ENCODE measurements around the gene GPC1.

GPC1 gene

DNA sequence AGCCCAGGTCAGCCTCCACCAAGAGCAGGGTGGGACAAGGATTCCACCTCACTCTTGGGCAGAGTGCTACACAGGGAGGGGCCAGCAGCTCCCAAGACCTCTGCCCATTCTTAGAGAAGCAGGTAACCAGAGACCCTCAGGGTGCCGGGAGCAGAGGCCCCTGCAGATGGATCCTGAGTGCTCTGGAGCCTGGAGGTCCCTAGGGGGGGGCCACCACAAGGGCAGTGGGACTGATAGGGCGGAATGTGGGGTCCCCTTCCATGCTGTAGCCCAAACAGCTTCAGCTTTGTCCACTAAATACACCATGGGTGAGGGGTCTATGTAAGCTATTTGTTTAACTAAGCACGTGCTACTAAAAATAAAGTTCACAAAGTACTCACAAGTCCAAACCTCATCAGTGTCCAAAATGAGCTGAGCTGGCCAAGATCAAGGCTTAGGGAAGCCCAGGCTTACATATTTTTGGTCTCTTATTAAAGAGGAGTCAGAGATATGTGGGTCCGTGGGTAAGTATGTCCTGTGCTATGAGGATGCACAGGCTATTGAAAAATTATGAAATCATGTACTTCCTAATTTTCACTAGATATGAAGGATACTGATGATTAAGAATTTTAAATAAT, 21.5 kb upstream of the GPC1 start:
- DNase-seq, result no peak

DNA sequence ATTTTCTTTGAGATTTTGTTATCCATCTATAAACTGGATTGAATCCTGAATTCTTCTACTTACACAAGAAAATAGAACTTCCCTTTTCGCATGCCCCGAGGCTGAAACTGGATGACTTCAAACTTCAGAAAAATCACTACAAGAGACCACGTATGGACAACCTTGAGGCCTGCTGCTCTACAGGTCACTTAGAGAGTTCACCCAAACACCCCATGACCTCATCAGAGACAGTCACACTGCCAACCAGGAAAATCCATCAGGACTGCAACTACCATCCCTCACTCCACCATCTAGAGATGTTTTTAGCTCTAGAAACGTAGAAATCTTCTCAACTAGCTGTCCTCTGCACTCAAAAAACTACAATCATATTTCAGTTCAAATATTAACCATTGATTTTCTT, 18.6 kb upstream of the GPC1 start:
- no peak for DNase-seq

DNA sequence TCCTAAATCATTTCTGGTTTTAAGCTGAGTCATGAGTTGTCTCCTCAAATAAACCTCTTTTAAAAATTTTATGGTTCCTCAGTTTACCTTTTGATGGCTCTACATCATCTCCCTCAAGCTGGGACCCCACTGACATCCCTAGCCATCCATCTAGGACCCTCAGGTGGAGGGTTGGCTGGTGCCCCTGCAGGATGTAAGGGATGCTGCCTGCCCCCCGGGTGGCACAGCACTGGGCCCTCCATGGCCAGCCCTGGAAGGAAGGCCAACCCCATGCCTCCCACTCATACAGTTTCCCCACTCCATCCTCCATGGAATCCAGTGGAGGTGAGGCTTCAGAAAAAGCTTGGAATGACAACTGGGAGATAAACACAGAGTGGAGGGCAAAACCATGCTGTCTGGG, 17.2 kb upstream of the GPC1 start:
- DNase-seq, result no peak

DNA sequence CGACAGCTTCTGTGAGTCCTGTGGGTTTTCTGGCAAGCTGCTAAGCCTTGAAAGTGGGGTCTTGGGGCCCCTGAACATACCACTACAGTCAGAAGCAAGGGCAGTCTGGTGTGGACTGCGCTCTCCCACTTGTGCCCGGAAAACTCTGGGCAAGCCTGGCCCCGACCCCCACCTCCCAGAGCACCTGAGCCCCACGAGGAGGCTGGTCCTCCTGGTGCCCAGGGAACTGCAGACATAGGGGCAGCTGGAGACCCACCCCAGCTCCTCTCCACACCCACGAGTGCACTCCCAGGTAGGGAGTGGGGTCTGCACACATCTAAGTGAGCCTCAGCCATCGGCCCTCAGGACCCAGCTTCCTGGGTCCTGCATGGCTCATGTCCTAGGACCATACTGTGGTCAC, 16.2 kb upstream of the GPC1 start:
- DNase-seq, result no peak

DNA sequence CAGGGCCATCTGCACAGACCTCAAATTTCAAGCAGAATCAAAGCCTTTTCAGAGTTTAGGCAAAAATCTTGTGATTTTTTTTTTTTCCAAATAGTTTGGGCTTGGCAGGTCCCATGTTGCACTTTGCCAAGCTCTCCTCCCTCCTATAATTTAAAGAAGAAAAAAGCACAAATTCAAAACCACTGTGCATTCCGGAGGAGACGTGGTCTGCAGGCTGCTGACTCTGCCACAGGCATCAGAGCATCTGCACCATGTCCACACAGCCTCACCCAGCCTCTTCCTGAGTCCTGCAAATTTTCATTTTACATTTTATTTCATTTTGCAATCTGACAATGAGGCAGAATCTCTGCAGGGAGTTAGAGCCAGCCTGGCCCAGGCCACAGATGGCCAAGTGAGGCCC, 15.7 kb upstream of the GPC1 start:
- DNase-seq, result no peak

DNA sequence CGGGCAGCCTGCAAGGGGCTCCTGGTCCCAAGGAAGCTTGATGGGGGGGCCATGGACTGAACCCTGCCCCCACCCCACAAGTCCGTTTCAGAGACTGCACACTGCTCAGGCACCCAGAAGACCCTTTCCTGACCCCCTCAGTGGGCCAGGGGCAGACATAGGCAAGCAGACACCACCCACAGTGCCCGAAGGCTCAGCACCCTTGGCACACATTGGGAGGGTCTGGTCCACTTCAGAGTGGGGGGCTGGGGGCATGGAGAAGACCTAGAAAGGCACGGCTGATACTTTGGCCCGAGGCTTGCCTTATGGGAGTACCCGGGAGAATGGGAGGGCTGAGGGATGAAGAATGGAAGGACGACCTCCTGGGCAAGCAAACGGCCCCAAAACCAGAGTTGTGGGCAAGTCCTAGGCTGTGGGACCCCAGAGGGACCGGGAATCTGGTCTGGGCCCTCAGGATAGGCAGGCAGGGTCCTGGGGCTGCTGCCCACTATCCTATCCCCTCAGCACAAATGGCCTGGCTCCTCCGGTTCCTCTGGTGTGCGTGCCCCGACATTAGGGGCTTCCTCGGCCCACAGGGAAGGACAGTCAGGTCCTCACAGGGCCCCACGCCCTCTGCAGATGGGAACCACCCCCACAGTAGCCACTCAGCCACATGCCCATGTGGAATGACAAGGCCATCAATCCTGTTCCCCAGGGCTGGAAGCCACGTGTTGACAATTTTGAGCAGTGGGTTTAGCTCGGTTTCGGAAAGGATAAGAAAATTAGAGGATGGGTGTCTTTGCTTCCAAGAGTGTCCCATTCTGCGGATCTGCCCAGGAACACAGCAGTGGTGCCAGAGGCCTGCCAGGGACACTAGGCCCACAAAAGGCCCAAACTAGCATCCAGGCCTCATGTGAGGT, 15.0 kb upstream of the GPC1 start:
- DNase-seq, result no peak

DNA sequence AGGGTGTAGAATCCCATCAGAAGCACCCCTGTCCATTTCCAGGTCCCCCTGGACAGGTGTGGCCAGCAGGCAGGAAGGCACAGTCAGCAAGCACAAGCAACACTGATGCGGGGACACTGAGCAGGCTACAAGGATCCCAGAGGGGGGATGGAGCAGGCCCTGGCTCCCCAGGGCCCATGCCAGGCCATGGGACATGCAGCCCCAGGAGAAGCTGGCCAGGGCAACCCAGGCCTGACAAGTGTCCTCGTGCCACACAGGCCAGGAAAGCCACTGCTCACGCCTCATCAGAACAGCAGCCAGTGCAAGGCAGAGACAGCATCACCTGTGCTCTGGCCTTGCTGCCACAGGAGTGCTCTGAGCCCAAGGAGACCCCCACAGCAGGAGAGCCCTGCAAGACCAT, 14.1 kb upstream of the GPC1 start:
- DNase-seq, result no peak

DNA sequence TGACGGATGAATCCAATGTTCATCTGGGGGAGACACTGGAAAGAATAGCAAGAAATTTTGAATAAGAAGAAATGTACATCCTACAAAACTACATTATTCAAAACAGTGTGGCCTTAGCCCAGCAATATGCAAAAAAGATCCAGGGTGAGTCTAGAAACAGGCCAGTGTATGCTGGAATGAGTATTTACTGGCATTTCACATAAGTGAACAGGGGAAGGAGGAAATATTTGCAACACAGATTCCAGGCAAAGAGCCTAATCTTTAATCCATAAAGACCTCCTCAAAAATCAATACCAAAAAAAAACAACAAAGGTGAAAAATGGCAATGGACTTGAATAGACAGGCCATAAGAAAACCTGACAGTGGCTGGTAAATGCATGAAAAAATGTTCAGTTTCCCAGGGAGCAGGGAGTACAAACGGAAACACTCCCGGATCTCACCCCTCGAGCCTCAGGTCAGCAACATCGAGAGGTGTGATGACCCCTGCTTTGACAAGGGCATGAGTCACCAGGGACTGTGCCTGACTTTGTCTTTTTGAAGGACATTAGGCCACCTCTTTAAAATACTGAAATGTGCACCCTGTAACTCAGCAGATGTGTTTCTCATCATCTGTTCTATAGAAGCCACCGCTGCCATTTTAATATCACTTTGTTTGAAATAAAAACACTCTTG, 12.7 kb upstream of the GPC1 start:
- no peak for DNase-seq

DNA sequence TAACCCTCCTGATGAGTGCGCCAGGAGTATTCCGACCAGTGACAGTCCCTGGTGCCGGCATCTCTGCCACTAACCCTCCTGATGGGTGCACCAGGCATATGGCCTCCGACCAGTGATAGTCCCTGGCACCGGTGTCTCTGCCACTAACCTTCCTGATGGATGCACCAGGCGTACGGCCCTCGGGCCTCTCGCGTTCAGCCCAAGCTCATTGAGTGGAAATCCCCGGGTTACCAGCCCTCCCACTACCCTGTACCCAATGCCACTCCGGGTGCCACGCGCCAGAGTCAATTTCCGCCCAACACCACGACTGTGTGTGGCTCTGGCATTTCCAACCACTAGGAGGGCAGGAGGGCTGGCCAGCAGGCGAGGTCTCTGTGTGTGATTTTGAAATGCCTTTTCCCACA, 11.7 kb upstream of the GPC1 start:
- DNase-seq, result no peak

DNA sequence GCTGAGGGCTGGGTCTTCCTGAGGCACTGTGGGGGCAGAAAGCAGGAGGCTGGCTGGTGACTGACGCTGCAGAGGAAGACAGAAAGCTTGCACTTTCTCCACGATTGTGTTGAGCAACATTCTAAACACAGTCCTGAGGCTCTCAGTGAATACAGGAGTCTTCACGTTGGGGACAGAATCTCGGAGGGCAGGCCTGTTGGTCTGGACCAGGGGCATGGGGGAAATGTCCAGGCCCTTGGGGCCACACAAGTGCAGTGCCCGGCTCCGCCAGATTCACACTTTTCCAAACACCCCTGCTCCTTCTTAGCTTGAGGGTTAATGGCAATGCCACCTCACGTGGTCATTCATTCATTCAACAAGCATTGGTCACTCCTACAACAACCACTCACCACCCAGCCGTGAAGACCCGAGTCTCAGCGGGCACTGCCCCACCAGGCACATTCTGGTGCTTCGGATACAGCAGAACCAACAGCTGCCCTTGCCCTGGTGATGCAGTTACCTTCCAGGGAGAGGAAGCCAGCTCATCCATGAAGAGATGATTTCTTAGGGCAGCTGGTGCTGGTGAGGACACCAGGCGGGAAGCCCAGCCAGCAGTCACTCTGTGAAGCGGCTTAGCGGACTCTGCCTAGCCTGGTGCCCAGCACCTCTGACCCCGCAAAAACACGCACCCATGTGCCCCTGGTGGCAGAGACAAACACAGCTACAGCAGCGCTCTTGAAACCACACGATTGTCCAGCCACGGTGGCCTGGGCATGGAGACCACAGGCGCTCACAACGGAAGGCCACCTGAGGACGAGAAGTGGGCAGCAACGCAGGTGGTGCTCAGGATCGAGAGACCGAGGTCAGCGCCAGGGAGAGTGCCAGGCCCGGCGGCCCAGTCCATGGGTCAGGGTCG, 10.9 kb upstream of the GPC1 start:
- no peak for DNase-seq

DNA sequence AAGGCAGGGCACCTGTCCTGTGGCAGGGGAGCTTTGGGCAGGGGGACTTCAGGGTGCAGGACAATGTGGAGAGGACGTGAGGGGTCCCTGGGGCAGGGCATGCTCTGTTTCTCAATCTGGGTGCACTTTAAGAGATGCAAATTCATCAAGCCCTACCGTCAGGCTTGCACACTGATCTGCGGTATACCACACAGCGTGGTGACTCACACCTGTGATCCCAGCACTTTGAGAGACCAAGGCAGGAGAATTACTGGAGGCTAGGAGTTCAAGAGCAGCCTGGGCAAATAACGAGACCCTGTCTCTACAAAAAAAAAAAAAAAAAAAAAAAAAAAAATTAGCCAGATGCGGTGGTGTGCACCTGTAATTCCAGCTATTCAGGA, 10.2 kb upstream of the GPC1 start:
- no peak for DNase-seq

DNA sequence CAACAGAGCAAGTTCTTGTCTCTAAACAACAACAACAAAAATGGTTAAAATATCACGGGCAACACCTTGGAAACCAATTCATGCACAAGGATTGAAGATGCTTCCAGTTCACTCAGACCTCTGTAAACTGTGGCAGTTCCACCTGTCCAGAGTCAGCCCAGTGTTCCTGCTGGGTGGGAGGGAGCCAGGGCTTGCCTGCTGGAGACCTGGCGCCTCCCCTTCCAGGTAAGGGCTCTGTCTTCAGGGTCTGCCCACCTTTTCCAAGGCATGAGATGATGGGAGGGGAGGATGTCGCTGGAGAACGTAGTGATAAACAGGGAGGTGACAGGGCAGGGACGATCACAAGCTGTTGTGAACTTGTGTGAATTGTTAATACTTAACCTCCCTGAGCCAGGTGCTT, 9.8 kb upstream of the GPC1 start:
- no peak for DNase-seq

DNA sequence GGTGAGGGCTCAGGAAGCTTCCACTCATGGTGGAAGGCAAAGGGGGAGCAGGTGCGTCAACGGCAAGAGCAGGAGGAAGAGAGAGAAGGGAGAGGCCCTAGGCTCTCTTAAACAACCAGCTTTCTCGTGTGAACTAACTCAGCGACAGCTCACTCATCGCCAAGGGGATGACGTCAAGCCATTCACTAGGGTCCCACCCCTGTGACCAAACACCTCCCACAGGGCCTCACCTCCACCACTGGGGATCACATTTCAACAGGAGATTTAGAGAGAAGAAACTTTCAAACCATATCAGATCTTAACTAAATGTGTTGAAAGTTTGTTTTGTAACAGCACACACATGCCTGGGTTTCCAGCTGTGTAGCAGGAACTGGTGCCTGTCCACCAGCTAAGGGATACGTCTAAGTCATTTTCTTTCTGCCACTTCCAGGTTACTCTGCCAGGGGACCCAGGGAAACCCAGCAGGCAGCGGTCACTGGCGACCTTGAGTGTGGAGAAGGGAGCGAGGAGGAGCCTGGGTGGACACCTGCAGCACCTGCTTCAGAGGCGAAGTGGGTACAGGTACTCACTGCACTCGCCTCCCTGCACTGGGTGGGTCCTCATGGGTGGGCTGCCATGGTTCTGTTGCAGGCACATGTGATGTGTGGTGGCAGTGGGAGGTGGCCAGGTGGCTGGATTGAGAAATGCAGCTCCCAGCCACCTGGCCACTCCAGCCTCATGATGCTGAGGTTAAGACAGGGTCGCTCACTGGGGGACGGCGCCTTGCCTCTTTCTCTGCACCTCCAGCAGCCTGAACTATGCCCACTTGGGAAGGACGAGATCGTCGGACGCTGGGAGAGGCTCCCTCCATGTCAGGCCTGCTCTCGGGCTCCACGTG, 8.4 kb upstream of the GPC1 start:
- no peak for DNase-seq

DNA sequence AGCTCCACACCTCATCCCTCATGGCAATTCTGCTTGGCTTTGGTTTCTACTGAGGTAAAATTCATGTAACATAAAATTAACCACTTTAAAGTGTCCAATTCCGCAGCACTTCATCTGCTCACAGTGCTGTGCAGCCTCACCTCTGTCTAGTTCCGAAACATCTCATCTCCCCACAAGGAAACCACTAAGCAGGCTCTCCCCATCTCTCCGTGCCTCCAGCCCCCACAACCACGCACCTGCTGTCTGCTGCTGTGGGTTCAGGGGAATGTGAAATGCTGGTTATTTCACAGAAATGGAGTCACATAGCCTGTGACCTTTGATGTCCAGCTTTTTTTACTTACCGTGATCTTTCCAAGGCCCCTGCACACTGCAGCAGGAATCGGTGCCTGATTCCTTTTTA, 7.7 kb upstream of the GPC1 start:
- no peak for DNase-seq

DNA sequence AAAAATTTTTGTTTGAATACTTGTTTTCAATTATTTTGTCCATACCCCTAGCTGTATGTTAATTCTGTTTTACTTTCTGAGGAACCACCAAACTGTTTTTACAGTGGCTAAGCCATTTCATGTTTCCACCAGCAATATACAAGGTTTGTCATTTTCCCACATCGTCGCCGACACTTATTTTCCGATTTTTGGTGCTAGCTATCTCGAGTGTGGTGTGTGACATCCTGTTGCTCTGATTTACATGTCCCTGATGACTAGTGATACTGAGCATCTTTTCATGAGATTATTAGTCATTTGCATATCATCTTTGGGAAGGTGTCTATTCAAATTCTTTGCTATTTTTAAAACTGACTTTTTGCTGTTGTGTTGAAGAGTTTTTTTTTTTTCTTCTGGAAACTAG, 7.2 kb upstream of the GPC1 start:
- no peak for DNase-seq

DNA sequence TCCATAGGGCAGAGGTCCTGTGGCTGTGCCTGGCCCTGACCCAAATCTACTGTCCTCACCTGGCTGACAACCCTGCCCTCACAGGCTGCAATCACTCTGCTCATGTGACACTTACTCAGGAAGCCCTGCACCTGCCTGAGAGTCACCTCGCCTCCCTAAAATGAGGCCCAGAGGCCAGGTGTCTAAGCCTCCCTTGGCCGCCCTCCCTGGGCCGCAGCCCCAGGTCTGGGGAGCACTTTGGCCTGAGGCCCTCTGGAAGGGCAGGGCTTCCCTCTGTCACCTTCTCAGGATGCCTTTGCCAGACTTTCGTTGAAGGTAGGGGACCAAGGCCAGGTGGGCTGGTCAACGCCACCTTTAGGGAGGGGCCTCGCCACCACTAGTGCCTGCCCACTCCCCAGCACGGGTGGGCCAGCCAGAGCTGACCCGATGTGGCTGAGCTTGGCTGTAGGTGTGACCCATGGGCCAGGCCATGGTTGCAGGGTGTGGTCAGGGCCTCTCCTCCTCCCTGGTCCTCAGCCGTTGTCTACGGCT, 6.1 kb upstream of the GPC1 start:
- DNase-seq, result no peak

DNA sequence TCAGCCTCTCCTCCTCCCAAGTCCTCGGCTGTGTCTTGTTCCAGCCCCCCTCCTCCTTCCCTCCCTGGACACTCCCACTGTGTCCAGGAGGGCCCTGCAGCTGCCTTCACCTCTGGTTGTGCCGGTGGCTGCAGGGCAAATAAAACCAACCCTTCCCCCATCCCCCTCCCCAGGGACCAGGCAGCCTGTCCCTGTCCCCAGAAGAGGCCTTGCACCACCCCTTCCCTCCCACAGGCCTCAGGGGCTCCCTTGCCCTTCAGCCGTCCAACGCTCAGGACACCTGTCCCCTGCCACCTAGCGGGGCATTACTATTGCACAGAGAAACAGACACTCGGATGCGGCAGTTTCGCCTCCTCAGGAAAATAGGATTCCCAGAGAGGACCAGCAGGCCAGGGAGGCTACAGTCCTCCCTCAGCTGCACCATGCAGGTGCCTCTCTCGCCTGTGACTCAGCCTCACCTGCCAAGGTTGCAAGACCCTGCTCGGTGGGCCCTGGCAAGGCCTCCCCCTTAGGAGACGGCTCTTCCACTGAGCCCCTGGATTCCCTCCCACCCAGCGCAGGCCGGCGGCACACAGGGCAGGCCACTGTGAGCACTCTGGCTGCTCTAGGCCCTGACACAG, 5.5 kb upstream of the GPC1 start:
- no peak for DNase-seq

DNA sequence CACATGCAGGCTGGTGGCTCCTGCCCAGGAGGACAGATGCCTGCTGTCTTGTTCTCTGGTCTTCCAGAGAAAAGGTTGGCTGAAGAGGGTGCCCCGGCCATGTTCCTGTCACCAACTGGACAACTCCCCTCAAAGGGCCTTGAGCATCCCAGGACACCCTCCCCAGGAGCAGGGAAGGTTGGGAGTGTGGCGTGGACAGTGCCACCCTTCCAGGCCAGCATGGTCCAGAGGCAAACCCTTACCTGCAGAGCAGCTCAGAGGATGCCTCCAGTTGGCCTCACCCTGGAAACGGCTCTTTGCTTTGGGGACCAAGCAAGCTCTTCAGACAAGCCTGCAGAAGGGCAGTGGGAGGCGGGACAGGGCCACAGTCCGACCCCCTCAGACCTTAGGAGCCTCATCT, 4.9 kb upstream of the GPC1 start:
- DNase-seq, result no peak

DNA sequence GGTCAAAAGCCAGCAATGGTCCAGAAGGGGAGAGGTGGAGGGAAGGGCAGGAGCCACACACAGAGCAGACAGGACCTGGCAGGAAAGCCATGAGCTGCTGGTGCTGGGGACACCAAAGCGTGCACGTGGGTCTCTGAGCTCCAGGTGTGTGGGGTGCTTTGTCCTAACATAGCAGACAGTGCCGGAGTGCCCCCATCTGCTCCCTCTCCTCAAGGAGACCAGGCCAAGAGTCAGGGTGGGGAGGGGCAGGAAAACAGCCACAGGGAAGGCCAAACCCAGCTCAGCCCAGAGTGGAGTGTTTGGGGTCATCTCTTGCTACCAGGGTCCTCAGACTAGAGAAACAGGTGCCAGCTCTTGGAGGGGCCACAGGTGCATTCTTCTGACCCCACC, 4.2 kb upstream of the GPC1 start:
- no peak for DNase-seq

DNA sequence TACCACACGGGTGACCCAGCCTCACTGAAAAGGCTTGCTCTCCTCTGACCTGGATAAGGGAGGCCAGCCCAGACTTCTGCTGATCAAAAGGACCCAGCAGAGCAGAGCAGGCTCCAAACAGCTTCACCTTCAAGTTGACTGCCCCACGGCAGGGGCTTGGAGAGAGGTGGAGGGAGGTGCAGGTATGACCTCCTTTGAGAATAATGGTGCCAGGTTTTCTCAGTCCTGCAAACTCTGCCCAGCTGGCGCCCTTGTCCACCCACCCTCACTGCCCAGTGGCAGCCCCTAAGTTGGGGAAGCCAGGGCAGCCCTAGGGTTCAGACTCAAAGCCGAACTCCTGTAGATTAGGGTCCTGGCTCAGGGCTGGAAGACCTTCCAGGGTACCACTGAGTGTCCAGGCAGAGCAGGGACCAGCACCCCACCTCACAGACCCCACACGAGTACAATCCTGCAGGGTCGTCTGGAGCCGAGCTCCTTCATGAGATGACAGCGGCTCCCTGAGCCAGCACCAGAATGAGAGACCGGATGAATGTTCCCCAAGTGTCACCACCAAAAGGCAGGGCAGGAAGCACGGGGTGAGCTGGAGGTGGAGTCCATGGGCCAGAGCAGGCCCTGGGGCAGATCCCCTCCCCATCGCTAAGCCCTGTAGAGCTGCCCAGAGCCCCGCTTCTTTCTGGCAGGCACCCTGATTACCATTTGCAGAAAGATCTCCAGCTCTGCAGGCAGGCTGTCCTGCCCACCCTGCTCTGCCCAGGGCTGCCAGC, 3.6 kb upstream of the GPC1 start:
- DNase-seq, result no peak
